Measurements from ENCODE around the gene PAPSS2.

PAPSS2 gene

DNA sequence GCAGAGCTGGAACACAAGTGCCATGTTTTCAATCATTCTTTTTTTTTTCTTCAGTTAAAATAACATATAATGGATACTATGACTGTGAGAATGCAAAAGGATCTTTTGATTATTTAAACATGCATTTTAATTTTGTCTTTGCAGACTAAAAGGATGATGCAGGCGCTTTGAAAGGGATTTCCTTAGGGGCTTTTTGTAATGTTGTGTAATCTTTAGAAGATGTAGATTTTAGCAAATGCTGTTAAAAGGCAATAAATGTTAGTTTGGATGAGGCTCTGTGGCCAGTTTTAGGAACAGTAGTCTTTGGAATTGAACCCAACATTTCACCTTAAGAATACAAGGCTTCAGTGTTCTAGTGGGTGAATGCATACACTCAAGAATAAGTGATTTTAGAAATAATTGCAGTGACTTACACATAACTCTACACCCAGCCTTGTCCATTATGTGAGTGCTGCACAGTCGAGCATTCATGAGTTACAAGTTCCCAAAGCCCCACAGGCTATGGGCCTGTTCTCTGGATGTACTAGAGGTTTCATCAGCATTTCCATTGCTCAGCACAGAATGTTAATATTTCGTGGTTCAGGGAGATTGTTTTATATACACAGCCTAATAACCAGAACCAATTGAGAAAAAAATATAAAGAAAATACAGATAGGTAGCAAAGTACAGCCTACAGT is 11.6 kb downstream of the PAPSS2 start:
- DNase-seq (ENCODE audit: low read depth), result no peak

DNA sequence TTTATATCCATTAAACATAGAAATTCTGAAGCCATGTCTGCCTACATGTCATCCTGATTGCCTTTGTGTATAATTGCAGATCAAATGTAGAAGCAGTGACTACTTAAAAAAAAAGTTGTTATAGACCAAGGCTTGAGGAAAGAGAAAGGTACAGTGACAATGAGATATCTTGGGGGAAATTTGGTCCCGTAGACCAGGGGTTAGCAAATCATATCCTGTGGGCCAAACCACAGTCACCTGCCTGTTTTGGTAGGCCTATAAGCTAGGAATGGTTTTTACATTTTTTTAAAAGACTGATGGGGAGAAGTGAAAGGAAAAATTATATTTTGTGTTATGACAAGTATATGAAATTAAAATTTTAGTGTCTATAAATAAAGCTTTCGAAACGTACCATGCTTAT is 12.9 kb downstream of the PAPSS2 start:
- no peak for DNase-seq (ENCODE audit: low read depth)

DNA sequence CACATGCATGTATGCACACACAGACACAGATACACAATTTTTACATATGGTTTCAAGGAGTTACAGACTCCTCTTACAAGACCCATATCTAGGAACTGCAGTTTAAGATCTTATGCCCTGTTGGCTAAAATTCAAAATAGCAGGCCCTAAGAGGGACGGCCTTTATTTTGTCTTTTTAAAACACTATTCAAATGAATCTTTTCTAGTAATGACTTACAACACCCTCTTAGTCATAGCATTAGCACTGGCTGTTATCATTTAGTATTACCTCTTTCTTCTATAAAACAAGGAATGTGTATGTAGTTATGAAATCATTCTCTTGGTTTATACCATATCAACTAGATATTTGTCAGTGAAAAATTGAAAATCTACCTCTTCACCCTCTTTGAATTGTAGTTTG is 15.3 kb downstream of the PAPSS2 start:
- DNase-seq (ENCODE audit: low read depth), result no peak

DNA sequence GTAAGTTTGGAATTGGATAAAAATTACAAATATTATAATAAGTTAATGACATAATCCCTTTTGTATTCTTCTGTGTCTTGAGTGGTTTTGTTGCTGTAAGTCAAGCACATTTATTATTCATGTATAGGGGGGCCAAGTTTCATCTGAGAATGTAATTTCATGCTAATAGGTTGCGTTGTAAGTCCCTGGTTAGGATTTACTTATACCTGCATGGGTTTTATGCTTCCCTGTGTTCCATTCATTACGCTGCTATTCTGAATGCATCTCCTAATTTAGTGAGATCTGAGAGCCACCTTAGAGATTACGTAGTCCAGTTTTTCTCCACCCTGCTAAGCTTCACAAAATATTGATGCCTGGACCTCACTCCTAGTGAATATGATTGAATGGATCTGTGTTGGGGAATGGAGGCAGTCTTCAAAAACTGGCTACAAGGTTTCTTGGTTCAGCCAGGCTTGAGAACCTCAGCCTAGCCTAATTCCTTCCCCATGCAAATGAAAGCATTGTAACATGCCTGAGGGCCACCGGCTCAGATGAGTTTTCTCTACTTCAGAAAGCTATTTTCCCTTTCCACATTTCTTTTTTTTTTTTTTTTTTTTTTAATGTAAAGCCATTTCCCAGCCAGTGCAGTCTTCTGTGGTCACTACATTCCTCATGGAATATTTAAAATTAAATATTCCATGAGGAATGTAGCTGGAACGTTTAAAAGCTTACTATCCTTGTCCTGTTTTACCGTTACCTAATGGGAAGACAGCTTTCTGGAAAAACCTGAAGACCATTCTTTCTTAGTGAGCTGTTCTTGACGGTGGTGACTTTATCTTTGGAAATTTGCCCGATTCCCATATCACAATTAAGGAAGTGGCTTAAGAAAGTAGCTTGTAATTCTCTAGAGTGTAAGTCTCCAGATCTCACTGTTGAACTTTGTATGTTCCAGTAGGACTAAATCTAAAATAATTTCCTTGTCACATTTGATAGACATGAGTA is 16.0 kb downstream of the PAPSS2 start:
- DNase-seq (ENCODE audit: low read depth), result no peak

DNA sequence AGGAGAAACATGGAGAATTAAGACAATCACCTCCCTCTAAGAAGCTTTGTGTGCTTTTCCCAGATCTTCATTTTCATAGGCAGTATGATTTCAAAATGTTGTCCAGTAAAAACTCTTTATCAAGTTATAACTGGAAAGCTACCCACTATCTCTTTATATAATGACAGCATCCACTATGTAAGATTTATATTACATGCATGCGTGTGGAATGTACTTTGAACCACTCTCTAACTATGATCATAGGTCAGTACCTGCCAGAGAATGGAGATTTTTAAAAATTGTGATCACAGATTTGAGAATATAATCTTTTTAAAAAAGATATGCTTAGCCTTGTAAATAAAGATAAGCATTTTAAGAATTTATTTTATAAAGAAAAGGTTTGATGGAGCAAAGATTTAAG is 17.9 kb downstream of the PAPSS2 start:
- no peak for DNase-seq (ENCODE audit: low read depth)

DNA sequence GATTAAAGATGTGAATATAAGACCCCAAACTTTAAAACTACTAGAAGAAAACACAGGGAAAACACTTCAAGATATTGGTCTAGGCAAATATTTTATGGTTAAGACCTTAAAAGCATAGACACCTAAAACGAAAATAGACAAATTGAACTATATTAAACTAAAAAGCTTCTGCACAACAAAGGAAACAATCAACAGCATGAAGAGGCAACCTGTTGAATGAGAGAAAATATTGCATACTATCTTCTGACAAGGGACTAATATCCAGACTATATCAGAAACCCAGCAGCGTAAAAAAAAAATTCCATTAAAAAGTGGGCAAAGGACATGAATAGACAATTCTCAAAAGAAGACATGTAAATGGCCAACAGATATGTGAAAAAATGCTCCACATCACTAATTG is 18.6 kb downstream of the PAPSS2 start:
- no peak for DNase-seq (ENCODE audit: low read depth)

DNA sequence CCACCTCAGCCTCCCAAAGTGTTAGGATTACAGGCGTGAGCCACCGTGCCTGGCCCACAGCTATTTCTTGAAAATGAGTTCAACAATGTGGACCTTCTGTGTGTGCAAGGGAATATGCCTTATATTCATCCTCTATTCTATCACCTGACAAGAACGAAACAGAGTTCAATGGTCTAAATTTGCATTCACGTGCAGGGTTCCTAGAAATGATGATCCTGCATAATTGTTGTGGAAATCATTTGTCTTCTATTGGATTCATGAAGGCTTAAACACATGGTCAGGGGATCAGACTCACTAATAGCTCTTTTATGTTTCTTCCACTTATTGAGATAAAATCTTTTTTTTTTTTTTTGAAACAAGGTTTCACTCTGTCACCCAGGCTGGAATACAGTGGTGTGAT is 23.7 kb downstream of the PAPSS2 start:
- DNase-seq (ENCODE audit: low read depth), result no peak

DNA sequence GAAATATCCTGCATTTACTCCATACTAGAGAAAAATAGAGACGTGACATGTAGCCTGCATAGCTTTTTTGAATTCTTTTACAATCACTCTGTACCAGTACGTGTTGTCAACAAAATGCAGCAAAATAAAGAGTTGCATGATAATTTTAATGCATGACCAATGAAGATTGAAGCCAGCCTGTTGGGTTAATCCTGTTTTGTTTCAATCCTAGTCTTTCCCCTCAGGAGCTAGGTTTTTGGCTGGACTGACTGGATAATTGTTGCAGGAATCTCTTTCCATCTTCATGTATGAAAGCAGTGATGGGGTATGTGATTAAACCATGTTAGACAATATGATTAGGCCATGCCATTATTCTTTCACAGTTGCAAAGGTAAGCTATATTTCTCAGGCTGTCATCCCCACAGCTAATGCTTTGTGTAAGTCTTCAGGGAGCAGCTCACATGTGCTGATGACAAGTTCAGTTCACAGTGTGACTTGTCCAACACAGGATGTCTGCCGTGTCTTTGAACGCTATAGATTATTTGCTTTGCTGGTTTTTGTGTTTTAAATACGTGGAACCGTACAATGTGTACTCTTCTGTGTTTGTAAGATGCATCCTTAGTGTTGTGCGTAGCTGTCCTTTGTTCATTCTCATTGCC is 24.4 kb downstream of the PAPSS2 start:
- DNase-seq (ENCODE audit: low read depth), result no peak

DNA sequence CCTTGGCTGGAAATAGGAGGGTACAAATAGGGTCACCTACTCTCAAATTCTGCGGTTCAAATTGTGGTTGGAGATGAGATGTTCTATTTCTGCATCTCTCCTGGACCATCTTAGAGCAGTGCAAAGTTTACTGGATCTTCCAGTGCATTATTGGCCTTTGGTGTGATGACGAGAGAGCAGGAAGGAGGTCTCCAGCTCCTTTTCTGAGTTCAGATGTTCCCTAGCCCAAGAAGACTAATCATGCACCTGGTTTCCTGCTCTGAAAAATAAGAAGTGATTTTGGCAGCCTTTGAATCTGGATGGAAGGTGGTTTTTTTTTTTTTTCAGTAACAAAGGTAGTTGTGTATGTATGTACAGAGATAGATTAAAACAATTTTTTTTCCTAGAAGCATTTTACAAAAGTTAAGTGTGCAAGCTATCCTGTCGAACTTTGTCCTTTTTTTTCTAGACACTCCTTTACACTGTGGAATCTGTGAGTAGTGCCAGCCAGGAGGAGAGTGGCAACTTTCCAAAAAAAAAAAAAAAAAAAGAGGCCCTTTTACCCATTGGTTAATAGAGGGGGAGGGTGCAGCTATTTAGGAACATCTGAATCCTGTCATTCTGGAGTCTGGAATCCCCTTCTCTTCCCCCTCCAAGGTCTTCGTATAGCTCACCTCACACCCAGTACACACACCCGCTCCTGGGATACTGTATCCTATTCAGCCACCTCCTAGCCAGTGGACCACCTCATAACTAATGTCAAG is 26.3 kb downstream of the PAPSS2 start:
- no peak for DNase-seq (ENCODE audit: low read depth)

DNA sequence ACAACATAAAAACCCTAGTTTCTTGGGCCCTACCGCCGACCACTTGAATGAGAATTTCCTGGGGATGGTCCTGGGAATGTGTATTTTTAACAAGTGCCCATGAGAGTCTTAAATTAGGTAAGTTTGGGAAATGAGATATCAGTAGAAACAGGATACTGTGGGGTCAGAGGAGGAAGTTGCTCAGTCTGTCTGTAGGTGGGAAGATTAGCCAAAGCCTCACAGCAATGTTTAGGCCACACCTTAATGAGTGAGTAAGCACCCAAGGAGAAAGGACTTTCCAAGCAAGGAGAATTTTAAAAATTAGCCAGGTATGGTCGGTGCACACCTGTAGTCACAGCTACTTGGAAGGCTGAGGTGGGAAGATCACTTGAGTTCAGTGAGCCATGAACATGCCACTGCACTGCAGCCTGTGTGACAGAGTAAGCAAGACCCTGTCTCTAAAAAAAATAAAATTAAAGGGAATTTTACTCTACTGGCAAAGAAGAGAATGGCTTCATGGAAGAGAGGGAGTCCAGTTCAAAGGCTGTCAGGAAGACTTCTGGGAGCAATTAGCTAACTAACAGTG is 31.9 kb downstream of the PAPSS2 start:
- DNase-seq (ENCODE audit: low read depth), result no peak

DNA sequence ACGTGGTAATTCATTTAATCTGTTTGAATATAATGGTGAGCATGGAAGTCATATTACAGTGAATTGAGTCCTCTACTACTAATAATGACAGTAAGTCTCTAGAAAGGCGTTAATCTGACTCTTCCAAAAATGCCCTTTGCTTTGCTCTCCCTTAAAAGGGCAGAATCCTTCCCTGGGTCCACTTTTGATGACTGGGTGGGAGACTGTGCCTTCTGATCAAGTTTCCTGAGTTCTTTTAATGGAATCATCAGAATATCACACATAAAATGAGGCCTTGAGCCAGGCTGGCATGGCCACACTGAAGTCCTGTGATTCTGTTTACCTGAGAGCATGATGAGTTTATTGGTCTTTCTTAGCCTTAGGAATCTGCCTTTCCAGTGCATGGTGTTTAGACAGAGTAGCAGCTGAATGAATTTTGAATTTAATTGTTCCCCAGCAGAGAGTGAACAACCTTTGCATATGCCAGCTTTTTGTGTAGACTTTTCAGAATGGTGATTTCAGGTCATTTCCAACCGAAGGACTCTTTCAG is 33.3 kb downstream of the PAPSS2 start:
- DNase-seq (ENCODE audit: low read depth), result no peak

DNA sequence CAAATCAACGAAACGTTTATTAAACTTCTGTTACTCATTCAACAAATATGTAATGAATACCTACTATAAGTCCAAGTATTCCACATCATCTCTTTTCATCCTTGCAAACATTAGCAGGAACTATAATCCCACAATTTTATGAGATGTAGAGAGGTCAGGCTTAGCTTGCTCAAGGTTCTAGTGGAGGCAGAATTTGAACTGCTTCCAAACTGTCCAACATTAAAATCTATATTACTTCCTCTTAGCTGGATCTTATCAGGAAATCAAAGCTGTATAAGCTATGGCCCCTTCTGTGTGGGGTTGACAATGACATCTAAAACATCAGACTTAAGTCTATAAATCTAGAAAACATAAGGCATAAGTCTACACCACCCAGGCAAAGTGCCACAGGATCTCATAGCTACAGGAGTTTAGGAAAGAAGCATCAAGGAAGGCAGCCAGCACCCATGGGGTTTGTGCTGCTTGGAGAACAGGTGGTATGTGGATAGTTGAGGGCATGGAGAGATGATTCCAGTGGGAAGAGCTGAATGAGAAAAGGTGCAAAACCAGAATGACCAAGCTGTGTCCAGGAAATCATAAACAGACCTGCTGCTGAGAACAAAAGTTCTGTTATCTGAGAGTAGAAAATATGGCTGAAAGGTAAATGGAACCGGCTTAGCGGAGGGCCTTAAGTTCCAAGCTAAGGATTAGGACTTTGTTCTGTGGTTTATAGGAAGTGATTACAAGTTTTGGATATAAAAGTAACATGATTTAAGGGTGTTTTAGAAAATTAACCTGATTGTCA is 34.5 kb downstream of the PAPSS2 start:
- no peak for DNase-seq (ENCODE audit: low read depth)

DNA sequence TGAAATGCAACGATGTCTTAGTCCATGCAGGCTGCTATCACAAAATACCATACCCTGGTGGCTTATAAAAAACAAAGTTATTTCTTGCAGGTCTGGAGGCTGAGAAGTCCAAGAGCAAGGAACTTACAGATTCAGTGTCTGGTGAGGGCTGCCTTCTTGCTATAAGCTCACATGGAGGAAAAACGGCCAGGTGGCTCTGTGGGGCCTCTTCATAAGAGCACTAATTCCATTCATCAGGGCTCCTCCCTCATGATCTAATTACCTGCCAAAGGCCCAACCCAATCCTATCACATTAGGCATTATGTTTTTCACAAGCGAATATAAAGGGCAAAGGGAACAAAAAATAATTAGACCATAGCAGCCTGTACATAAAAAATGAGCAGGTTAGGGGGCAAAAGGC is 35.4 kb downstream of the PAPSS2 start:
- DNase-seq (ENCODE audit: low read depth), result no peak

DNA sequence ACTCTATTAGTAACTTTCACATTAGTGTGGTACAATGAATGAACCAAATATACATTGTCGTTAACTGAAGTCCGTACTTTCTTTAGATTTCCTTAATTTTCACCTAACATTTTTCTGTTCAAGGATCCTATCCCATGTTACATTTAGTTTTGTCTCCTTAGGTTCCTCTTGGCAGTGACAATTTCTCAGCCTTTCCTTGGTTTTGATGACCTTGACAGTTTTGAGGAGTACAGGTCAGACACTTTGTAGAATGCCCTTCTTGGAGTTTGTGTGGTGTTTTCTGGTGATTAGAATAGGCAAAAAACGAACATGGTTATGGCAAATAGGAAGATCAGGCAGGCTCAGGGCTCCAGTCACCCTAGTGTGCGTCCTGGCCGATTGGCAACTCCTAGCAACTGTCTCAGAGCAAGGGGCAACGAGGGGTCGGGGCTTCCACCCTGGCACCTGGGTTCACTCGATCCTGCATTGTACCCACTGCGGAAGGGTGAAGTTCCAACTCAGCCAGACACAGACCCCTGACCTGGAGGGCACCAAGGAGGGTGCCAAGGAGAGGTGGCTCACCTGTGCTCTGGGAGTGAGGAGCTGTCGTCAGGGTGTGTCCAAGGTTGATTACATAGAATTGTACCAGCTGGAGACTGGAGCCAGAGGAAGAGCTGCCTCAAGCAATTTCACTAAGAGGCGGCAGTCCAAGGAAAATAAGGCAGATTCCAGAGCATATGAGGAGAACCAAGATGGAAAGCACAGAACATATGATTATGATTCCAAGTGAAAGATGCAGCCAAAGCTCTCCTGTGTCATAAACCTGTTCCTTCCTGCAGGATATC is 37.5 kb downstream of the PAPSS2 start:
- no peak for DNase-seq (ENCODE audit: low read depth)

DNA sequence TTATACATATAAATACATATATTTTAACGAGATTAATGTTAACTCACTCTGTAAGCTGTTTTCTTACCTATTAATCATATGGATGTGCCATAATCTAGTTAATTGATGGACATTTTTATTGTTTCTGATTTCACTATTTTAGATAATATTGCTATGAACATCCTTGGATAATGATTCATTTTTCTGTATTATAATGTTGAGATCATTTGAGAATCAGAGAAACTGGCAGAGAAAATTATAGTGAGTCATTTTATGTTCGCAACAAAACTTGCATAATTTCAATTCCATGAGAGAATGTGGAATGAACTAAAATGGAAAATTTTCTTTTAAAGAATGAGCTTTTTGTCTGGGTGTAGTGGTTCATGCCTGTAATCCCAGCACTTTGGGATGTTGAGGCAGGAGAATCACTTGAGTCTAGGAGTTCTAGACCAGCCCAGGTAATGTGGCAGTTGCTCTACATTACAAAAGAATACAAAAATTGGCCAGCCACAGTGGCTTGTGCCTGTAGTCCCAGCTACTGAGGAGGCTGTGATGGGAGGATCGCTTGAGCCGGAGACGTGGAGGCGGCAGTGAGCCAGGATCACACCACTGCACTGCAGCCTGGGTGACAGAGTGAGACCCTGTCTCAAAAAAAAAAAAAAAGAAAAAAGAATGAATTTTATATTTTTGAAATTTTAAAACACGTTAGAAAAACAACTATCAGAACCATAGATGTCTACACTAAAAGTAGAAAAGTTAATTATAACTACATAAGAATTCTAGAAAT is 40.5 kb downstream of the PAPSS2 start:
- DNase-seq (ENCODE audit: low read depth), result no peak

DNA sequence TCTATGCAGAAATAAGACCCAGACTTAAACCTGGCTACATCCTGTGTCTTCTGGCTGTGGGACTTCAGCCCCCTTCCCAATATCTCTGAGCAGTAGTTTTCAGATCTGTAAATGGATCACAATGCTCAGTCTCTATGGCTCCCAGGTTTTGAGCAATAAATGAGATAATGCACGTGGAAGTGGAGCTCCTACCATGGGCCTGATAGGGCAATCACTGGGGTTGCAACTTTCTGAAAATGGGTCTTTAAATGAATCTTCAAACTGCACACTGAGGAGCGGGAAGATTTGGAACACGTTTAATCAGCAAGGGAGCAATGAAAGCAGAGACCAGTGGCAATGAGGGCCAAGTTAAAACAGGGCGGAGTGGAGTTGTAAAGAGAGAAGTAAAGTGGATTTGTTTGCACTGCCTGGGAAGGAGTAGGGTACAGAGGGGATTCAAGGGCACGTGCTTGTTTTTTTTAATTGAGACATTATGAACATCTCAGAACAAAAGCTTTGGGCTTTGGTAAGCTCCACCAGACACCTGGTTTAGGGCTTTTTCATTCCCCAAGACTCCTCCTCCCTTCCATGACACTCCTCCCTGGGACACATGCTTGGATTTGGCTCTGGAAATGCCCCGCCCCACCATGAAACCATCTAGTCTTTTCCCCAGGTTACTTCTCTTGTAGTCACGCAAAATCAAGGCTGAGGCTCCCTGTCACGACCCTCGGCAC is 42.7 kb downstream of the PAPSS2 start:
- DNase-seq (ENCODE audit: low read depth), result no peak

DNA sequence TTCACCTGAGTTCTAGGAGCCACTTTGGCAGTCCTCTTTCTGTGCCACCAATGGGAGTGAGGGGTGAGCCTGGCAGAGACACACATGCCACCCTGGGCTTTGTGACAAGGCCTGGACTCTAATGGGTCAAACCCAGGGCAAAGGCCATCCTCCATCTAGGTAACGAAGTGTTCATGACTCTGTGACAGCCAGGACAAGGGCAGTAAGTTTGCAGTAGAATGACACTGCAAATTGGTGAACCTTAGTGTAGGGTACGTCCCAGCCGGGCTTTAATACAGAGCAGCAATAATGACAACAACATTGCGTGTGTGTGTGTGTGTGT is 43.3 kb downstream of the PAPSS2 start:
- DNase-seq (ENCODE audit: low read depth), result no peak

DNA sequence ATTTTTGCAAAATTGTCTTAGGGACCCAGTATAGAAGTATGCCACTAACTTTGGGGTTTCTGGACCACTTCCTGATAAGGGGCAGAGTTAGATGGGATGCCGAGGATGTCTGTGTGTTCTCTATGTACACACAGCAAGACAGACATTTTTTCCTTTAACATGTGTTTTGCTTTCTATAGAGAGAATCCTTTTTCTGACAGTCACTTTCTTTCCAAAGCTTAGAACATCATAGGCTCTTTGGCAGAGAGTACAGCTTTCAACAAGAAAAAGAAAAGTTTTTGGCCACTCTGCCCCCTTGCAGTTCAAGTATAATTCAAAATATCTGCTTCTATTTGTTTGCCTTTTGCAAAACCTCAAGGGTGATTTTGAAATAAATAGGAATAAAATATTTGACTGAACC is 44.1 kb downstream of the PAPSS2 start:
- DNase-seq (ENCODE audit: low read depth), result no peak

DNA sequence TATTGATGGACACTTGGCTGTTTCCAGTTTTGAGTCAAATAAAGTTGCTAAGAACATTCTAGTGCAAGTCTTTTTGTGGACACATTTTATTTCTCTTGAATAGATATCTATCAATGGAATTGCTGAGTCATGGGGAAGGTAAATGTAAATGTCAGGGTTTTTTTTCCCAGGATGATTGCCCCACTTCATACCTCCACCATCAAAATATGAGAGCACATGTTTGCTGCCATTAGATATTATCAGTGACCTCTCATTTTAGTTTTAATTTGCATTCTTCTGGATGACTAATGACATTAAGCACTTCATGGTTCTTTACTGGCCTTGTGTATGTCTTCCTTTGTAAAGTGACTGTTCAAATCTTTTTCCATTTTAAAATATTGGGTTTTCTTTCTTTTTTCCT is 45.7 kb downstream of the PAPSS2 start:
- DNase-seq (ENCODE audit: low read depth), result no peak

Measured in activated gamma-delta T cell treated with anti-CD3 and anti-CD28 coated beads, Interleukin-2, amount 50 U/mL, for 16 hours (primary cell).